Measurements from ENCODE around the gene ZNF581. TPM values are rescaled to one million over a fixed set of nuclear protein-coding genes. Genes with fewer than 3 reads are reported as not detected.
A peak's percentile ranks its signal among the peaks of the same experiment; 100 is the strongest.

Gene ZNF581
- polyA plus RNA-seq, 1 of the 3 experiments (the other 2 are of a cell fraction) = 24.7 TPM

GRCh38 chr19:55656988-55657747 is 13.7 kb downstream of the ZNF581 start (continued):
- TF ChIP-seq, protein P1, sequence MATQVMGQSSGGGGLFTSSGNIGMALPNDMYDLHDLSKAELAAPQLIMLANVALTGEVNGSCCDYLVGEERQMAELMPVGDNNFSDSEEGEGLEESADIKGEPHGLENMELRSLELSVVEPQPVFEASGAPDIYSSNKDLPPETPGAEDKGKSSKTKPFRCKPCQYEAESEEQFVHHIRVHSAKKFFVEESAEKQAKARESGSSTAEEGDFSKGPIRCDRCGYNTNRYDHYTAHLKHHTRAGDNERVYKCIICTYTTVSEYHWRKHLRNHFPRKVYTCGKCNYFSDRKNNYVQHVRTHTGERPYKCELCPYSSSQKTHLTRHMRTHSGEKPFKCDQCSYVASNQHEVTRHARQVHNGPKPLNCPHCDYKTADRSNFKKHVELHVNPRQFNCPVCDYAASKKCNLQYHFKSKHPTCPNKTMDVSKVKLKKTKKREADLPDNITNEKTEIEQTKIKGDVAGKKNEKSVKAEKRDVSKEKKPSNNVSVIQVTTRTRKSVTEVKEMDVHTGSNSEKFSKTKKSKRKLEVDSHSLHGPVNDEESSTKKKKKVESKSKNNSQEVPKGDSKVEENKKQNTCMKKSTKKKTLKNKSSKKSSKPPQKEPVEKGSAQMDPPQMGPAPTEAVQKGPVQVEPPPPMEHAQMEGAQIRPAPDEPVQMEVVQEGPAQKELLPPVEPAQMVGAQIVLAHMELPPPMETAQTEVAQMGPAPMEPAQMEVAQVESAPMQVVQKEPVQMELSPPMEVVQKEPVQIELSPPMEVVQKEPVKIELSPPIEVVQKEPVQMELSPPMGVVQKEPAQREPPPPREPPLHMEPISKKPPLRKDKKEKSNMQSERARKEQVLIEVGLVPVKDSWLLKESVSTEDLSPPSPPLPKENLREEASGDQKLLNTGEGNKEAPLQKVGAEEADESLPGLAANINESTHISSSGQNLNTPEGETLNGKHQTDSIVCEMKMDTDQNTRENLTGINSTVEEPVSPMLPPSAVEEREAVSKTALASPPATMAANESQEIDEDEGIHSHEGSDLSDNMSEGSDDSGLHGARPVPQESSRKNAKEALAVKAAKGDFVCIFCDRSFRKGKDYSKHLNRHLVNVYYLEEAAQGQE (IDR thresholded peaks at IDR 0.05; ENCODE audit: low read depth, low read length) = no peak
- no peak for TF ChIP-seq SIN3A (IDR thresholded peaks at IDR 0.05; ENCODE audit: borderline replicate concordance, low read depth, low read length)

DNA sequence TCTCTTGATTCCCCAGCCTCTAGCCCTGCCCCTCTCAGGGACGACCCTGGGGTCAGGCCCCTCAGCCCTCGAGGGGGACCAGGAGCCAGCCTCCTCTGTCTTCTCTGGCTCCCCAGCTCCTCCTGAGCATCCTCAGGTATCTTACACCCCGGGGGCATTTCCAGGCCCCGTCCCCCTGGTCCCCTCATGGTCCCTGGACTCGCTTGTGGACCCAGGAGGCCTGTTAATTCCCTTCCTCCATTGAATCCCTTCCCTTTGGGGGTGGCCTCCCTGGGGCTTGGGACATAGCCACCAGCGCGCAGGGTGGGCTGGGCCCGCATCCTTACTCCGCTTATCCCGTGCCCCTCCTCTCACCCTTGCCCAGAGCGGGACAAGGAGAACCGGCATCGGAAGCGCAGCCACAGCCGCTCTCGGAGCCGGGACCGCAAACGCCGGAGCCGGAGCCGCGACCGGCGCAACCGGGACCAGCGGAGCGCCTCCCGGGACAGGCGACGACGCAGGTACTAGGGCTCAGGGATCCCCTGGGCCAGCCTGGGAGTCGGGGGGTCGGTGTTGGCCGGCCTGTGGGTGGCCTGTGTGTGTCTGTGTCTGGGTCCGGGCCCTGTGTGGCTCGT is 15.5 kb downstream of the ZNF581 start:
- peaks cover 27 to 48% of the 10 kb centered on the region in 2 experiments for H3K36me3 ChIP-seq (replicated peaks in 1 of 2; ENCODE audit: control insufficient read depth in 1 of 2, insufficient read depth in 2 of 2, low read length in 1 of 2)
- ChIA-PET POLR2A (no interaction called here), CTCF (interaction anchor here (3.7 to 4.7 kb wide), 2 partner anchors 12 to 26 kb away, joined by 20 to 34 read pairs; no protein-coding TSS in a partner anchor)
- no peaks in the 10 kb centered on the region for H3K27me3 ChIP-seq (ENCODE audit: insufficient read depth)
- TF ChIP-seq TCF12 (IDR thresholded peaks at IDR 0.05) (no peak), JUND (IDR thresholded peaks at IDR 0.05) (no peak), CTCF (IDR thresholded peaks at IDR 0.05) (no peak), NRF1 (IDR thresholded peaks at IDR 0.05; ENCODE audit: low read depth, low read length) (no peak), MEF2A (IDR thresholded peaks at IDR 0.05; ENCODE audit: borderline replicate concordance, low read depth) (no peak), TAF1 (IDR thresholded peaks at IDR 0.05; ENCODE audit: borderline replicate concordance, low read depth, low read length) (no peak), CHD2 (IDR thresholded peaks at IDR 0.05; ENCODE audit: low read length, partially characterized antibody) (no peak), RXRA (IDR thresholded peaks at IDR 0.05; ENCODE audit: borderline replicate concordance, low read depth) (no peak), FOXM1 (IDR thresholded peaks at IDR 0.05; ENCODE audit: low read depth) (no peak), POLR2AphosphoS5 (IDR thresholded peaks at IDR 0.05; ENCODE audit: low read depth, low read length) (no peak), USF1 (IDR thresholded peaks at IDR 0.05; ENCODE audit: borderline replicate concordance, low read depth) (no peak), MXI1 (IDR thresholded peaks at IDR 0.05; ENCODE audit: low read depth, low read length) (no peak), SMC3 (IDR thresholded peaks at IDR 0.05; ENCODE audit: low read depth, low read length) (no peak), FOXJ3 (CRISPR knock-in tag; IDR thresholded peaks at IDR 0.05) (no peak)
- TF ChIP-seq, protein P2, sequence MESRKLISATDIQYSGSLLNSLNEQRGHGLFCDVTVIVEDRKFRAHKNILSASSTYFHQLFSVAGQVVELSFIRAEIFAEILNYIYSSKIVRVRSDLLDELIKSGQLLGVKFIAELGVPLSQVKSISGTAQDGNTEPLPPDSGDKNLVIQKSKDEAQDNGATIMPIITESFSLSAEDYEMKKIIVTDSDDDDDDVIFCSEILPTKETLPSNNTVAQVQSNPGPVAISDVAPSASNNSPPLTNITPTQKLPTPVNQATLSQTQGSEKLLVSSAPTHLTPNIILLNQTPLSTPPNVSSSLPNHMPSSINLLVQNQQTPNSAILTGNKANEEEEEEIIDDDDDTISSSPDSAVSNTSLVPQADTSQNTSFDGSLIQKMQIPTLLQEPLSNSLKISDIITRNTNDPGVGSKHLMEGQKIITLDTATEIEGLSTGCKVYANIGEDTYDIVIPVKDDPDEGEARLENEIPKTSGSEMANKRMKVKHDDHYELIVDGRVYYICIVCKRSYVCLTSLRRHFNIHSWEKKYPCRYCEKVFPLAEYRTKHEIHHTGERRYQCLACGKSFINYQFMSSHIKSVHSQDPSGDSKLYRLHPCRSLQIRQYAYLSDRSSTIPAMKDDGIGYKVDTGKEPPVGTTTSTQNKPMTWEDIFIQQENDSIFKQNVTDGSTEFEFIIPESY (IDR thresholded peaks at IDR 0.05; ENCODE audit: borderline replicate concordance, low read depth) = no peak
- H4K20me1 ChIP-seq (ENCODE audit: insufficient read depth) = peaks cover 74% of the 10 kb centered on the region
- no peaks in the 10 kb centered on the region for H3K9me2 ChIP-seq
- peaks cover 89% of the 10 kb centered on the region for H3K79me2 ChIP-seq (ENCODE audit: insufficient read depth)
- H3K27ac ChIP-seq (ENCODE audit: low read depth in 2 of 2, low read length in 1 of 2) = no peak overlapping the region; a peak in 1 of 4 replicates
- no peak overlapping the region for H3K9ac ChIP-seq
- WGBS (ENCODE audit: low lambda C conversion rate) = 92% methylated on average over 37 of the region's 37 CpGs
- H3K9me3 ChIP-seq = no peaks in the 10 kb centered on the region
- H3K4me3 ChIP-seq (ENCODE audit: low read depth in 2 of 2, low read length in 1 of 2) = no peak overlapping the region
- no peak overlapping the region for H2AFZ ChIP-seq (ENCODE audit: low read depth)
- peaks cover 5% of the 10 kb centered on the region for H3F3A ChIP-seq (replicated peaks; ENCODE audit: insufficient read depth)
- peak overlapping the region; percentile 99; the same call in 1 of the 2 replicates for H3K4me2 ChIP-seq
- no peak for DNase-seq
- H3K4me1 ChIP-seq (ENCODE audit: control insufficient read depth in 1 of 2, insufficient read depth in 2 of 2, low read depth in 1 of 2, low read length in 1 of 2) = peaks cover 14 to 25% of the 10 kb centered on the region in 2 experiments; a peak in 3 of 4 replicates

Data from SK-N-SH (cell line).